Neural crest cell (in vitro differentiated cells): ENCODE measurements around the gene FUT3. TPM values are rescaled to one million over a fixed set of nuclear protein-coding genes. Genes with fewer than 3 reads are reported as not detected.
A peak's percentile ranks its signal among the peaks of the same experiment; 100 is the strongest.

Experiments used
- DNase-seq: peaks from one replicate; pipeline ENCODE4 v3.0.0; 2021; ENCODE audit warnings: low read depth, mixed read lengths, low spot score
- H3K27ac Mint-ChIP-seq: one replicate; pipeline ENCODE4 v1.8.0; 2021; ENCODE audit warnings: mild to moderate bottlenecking, mixed read lengths; ENCODE audit not compliant: unreplicated experiment
- H3K27me3 Mint-ChIP-seq: 2 replicates; pipeline ENCODE4 v1.8.0; 2021; ENCODE audit warnings: low read depth, mild to moderate bottlenecking, mixed read lengths
- H3K36me3 Mint-ChIP-seq: 2 replicates; pipeline ENCODE4 v1.8.0; 2021; ENCODE audit warnings: low read depth, mild to moderate bottlenecking, mixed read lengths
- H3K4me1 Mint-ChIP-seq: 2 replicates; pipeline ENCODE4 v1.8.0; 2021; ENCODE audit warnings: mixed read lengths
- H3K4me3 Mint-ChIP-seq: one replicate; pipeline ENCODE4 v1.8.0; 2021; ENCODE audit warnings: mild to moderate bottlenecking, mixed read lengths
- H3K9me3 Mint-ChIP-seq: 2 replicates; pipeline ENCODE4 v1.8.0; 2021; ENCODE audit warnings: mixed read lengths
- total RNA-seq: library from RNA; stranded (reverse); gene quantifications from 2 replicates; pipeline ENCODE4 v1.2.1, GENCODE V29; 2021
- TF ChIP-seq, protein P1 (sequence below): fragments of 200-600 bp; sonication (generic); conservative IDR thresholded peaks from 2 replicates; pipeline ENCODE4 v1.5.0; 2021; ENCODE audit warnings: antibody characterized with exemption, mild to moderate bottlenecking

FUT3 gene
- total RNA-seq, 1 donor from 2014 or later: not detected

DNA sequence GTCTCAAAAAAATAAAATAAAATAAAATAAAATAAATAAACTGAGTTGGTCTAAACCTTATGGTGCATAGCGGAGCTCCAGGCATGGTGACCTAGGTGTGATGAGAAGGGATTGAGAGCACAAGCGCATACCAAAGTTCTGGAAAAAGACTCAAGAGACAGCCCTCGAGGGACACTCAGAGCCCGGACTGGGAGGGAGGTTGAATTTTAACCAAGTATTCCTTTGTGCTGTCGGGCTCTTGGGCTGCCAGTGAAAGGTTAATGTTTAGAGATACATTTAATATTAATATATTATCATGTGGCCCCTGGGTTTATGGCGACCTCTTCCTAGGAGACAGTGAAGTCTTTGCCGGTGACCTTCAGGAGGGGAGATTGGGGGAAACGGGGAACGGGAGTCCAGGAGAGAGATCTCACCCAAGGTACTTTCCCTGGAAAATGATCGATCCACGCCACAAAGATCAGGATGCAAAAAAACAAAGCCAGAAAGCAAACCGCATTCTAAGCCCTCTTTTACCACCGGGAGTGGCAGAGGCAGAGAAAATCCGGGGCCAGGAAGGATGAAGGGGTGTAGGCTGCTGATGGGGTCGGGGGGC, 13.4 kb downstream of the FUT3 start:
- H3K4me3 Mint-ChIP-seq: no peak overlapping the region
- TF ChIP-seq, protein P1, sequence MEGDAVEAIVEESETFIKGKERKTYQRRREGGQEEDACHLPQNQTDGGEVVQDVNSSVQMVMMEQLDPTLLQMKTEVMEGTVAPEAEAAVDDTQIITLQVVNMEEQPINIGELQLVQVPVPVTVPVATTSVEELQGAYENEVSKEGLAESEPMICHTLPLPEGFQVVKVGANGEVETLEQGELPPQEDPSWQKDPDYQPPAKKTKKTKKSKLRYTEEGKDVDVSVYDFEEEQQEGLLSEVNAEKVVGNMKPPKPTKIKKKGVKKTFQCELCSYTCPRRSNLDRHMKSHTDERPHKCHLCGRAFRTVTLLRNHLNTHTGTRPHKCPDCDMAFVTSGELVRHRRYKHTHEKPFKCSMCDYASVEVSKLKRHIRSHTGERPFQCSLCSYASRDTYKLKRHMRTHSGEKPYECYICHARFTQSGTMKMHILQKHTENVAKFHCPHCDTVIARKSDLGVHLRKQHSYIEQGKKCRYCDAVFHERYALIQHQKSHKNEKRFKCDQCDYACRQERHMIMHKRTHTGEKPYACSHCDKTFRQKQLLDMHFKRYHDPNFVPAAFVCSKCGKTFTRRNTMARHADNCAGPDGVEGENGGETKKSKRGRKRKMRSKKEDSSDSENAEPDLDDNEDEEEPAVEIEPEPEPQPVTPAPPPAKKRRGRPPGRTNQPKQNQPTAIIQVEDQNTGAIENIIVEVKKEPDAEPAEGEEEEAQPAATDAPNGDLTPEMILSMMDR: no peak
- no peaks in the 10 kb centered on the region for H3K4me1 Mint-ChIP-seq
- no peaks in the 10 kb centered on the region for H3K9me3 Mint-ChIP-seq
- no peaks in the 10 kb centered on the region for H3K36me3 Mint-ChIP-seq
- no peak for DNase-seq
- peaks cover 10% of the 10 kb centered on the region for H3K27me3 Mint-ChIP-seq
- H3K27ac Mint-ChIP-seq: no peak overlapping the region

DNA sequence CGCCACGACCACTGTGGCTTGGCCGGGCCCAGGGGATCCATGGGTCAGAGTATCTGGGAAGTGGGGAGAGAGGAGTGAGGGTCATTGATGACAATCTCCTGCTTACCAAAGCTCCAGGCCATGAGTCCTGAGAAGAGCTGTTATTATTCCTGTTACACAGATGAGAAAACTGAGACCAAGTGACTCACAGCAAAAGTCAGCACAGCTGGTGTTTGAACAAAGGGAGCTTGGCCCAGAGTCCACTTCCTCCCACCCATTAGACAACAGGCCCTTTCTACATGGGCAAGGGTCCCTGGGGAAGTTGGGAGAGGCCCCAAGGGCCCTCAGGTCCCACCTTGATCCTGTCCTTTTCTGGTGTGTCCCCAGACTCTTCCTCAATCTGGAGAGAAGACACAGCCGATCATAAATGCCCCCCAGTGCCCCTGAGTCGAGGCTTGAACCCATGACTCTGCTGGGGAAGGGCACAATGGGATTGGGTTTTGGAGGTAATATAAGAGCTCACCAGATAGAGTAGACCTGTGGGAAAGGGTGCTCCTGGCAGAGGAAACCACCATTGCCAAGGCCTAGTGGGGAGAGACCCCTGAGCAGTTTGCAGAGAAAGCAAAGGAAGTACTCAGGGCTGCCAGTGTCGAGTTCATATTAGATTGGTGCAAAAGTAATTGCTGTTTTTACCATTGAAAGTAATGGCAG, 18.6 kb downstream of the FUT3 start:
- Mint-ChIP-seq H3K4me1 (peaks cover 8% of the 10 kb centered on the region), H3K9me3 (no peaks in the 10 kb centered on the region), H3K4me3 (peak overlapping the region; percentile 12), H3K27ac (no peak overlapping the region), H3K27me3 (peaks cover 16% of the 10 kb centered on the region), H3K36me3 (no peaks in the 10 kb centered on the region)
- TF ChIP-seq, protein P1: no peak
- no peak for DNase-seq

DNA sequence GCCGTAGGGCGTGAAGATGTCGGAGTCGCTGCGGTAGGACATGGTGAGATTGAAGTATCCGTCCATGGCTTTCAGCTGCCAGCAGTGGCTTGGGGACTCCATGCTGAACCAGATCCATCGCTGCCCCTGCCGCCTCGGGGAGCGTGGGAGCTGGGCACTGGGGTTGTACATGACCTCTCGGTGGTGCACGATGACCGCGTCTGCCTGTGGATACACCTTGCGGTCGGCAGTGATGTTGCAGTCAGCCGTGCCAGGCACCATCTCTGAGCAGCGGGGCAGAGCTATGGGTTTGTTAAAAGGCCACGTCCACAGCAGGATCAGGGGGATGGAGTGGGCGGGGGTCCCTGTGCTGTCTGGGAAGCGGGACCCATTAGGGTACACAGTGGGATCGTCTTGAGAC, 19.2 kb downstream of the FUT3 start:
- H3K9me3 Mint-ChIP-seq: no peaks in the 10 kb centered on the region
- DNase-seq: no peak
- H3K27me3 Mint-ChIP-seq: peaks cover 17% of the 10 kb centered on the region
- TF ChIP-seq, protein P1: no peak
- H3K36me3 Mint-ChIP-seq: no peaks in the 10 kb centered on the region
- peaks cover 11% of the 10 kb centered on the region for H3K4me1 Mint-ChIP-seq
- no peak overlapping the region for H3K4me3 Mint-ChIP-seq
- H3K27ac Mint-ChIP-seq: no peak overlapping the region

DNA sequence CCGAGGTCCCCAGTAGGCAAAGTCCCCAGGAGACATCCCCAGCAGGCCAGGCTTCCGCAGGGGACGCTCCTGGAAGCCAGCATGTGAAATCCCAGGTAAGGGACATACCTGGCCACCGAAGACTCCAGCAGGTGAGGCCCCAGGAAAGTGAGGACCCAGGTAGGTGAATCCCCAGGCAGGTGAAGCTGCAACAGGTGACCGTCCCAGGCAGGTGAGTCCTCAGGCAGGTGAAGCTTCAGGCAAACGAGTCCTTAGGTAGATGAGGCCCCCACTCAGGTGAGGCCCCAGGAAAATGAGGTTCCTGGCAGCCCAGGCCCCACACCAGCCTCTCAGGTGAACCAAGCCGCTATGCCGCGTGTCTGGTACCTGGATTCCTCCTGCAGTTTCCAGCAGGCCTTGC, 20.1 kb downstream of the FUT3 start:
- TF ChIP-seq, protein P1: no peak
- Mint-ChIP-seq H3K4me1 (peaks cover 14% of the 10 kb centered on the region), H3K4me3 (no peak overlapping the region), H3K27ac (no peak overlapping the region), H3K36me3 (no peaks in the 10 kb centered on the region), H3K27me3 (peaks cover 18% of the 10 kb centered on the region), H3K9me3 (no peaks in the 10 kb centered on the region)
- DNase-seq: no peak

DNA sequence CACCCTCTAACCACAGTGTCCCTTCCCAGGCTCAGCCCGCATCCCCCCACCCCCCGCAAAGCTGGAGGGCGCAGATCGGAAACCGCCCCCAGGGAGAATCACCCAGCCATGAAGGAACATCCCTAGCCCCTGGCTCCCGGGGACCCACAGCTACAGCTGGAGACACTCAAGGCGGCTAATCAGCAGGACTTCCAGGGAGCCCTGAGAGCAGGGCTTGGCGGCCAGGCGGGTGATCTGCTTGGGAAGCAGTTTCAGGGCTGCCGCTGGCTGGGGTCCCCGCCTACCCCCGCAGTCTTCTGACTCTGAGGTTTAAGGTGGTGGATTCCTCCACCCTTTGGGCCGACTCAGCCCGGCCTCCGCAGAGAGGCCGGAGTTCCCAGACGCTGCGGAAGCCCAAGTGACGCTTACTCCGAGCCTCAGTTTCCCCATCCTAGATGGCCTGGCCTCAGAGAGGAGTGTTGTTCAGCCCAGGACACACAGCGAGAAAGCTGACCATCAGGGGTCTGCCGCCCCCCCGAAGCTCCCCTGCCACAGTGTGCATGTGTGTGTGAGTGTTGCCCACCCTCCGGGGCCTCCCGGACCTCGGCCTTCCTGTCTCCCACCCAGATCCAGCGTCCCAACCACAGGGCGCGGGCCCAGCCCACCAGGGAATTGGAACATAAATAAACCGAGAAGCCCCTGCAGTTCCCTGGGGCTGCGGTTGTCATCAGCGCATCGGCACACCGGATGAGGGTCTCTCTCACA, 21.5 kb downstream of the FUT3 start:
- H3K9me3 Mint-ChIP-seq: no peaks in the 10 kb centered on the region
- peaks cover 14% of the 10 kb centered on the region for H3K4me1 Mint-ChIP-seq
- no peak for DNase-seq
- TF ChIP-seq, protein P1: no peak
- no peak overlapping the region for H3K4me3 Mint-ChIP-seq
- H3K36me3 Mint-ChIP-seq: no peaks in the 10 kb centered on the region
- peaks cover 13% of the 10 kb centered on the region for H3K27me3 Mint-ChIP-seq
- H3K27ac Mint-ChIP-seq: no peak overlapping the region
